Inflammatory macrophage treated with lipopolysaccharide for 4 hours (primary cell): Measurements from ENCODE around the gene PMIS2.
A peak's percentile ranks its signal among the peaks of the same experiment; 100 is the strongest.
"Not testable (repeated sequence)": the region's sequence is repeated elsewhere in the genome, so short reads cannot be mapped to it uniquely, and the experiment has no call there.

Experiments used
- DNase-seq: peaks from one replicate; pipeline ENCODE4 v3.0.0-alpha.2; 2020

The PMIS2 gene

DNA sequence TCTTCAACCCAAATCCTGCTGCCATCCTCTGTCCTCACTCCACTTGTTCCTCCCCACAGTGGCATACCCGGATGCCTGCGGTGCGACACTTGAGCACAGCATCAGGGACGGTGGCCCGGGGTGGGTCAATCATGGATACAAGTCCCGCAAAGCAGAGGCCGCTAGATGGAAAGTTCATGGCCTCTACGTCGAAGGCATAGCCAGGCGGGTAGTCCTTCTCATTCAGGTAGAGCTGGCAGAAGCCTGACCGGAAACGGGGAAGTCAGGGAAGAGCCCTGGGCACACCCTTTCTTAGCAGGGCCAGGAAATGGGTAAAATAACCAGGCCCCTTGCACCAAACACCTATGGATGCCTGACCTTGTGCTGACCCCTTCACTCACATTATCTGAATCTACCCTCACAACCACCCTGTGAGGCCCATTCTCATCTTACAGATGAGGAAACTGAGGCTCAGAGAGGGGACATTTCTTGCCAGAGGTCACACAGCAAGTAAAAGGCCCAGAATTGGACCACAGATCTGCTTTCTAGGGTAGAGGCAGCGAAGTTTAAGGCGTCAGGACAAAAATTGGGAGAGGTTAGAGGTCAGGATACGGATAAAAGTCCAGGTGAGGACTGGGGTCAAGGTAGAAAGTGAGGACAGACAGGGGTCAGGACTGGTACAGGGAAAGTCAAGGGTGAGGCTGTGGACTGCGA lies 29.0 kb upstream of the PMIS2 start:
- no peak for DNase-seq

DNA sequence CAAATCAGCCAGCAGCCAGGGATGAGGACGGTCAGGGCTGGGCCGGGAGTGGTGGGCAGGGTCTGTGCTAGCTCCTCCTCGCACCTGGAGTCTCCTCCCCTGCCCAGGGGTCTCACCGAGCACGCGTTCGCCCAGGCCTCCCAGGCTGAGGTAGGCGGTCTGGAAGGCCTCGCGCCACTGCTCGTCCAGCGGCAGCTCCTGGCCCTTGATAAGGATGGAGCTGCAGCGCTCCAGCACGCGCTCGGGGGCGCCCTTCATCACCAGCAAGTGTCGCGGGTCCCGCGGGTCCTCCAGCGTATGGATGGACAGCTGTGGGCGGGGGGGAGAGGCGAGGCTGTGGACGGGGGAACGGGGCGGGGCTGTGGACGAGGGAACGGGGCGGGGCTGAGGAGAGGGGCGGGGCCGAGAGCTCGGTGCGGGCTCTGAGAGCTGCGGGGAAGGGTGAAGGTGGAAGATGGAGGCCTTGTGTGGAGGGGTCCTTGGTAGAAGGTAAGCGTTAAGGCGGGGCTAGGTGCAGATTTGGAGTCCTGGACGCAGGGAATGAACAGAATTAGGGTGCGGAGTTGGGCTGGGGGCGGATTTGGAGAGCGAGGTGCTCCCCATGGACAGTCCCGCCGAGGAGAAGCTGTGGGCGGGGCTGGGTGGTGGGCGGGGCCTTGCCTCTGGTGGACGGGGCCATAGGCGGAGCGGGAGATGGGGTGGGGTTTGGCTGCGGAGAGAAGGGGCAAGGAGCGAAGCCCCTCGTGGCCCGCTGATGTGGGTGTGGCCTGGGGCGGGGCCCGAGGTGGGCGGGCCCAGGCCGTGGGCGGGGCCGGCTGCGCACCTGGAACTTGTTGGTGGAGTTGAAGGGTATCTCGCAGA lies 28.2 kb upstream of the PMIS2 start:
- peak; percentile 37 for DNase-seq

DNA sequence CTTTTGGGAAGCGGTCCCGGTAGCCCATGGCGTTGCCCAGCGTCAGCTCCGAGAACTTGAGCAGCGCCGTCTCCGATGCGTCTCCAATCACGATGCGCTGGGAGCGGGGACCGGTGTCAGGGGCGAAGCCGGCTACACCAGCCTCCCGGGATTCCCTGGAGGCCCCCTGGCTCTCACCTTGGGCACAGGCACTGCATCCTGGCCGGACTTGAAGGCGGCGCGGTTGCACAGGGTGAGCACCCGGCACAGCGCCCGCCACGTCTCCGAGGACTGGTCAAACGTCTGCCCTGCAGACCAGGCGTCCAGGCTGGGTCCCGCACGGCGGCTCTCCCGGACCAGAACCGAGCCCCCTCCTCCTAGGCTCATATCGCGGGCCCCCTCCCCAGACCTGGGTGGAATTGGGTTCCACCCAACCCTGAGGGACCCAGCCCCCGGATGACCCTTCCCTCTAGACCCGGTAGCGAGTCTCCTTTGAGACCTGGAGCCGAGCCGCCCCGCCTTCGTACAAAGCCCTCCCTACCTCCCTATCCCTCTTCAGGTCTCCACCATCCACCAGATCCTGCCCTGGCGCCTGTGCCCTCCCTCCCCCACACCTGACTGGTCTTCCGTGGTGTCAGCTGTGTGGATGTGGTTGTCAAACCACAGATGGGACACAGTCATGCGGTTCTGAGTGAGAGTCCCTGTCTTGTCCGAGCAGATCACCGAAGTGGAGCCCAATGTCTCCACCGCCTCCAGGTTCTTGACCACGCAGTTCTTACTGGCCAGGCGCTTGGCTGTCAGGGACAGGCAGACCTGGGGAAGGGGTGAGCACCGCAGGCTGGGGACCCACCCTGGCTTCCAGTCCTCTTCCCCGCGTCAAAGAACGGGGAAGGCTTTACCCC lies 27.3 kb upstream of the PMIS2 start:
- no peak for DNase-seq

DNA sequence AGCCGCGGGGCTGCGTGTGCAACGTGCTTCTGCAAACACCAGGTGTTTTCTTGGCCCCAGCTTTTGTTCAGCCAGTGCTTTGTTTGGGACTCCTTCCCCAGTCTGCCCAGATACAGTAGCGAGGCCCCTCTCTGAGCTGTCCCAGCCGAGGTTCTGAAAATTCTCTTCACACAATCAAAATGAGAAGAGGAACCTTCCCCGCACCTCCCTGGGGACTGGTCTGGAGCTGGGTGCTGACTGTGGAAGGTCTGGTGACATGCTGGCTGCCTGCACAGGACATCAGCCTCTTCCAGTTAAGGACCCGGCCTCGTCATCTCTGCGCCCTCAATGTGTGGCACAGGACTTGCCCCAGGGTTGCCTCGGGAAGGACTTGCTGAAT lies 26.7 kb upstream of the PMIS2 start:
- DNase-seq: no peak

DNA sequence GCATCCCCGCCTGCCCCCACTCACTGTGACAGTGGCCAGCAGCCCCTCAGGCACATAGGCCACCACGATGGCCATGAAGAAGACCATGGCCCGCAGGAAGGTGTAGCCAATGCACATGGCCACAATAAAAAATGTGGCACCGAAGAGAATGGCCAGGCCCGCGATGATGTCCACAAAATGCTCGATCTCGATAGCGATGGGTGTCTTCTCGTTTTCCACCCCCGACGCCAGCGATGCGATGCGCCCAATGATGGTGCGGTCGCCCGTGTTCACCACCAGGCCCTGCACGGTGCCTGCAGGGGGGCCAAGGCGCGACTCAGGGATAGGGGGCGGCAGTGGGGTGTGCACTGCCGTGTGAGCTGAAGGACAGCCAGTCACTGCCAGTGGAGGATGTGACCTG lies 26.2 kb upstream of the PMIS2 start:
- DNase-seq: no peak

DNA sequence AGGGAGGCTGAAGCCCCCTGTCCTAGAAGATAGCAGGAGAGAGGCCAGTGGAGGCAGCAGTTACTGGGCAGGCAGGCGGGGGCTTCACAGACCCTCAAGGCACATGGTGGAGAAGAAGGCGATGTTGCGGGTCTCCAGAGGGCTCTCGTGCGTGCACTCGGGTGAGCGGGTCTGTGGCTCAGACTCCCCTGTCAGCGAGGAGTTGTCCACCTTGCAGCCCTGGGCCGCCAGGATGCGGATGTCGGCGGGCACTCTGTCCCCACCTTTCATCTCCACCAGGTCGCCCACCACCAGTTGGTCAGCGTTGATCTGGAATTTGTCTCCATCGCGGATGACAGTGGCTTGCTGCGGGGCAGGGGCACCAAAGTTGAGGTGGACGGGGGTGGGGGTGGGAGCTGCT lies 25.7 kb upstream of the PMIS2 start:
- DNase-seq: no peak

DNA sequence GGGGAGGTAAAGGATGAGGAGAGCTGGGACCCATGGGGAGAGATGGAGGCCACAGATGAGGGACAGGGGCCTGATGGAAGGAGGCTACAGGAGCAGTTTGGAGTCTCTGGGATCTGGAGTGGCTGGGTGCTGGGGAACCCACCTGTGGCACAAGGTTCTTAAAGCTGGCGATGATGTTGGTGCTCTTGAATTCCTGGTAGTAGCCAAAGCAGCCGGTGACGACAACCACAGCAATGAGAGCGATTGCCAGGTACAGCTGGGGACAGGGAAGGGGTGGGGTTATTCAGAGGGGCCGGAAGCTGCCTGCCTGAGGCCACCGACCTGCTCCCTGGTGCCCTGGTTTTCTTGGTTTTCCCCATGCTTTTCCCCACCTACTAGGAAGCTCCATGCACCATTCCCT lies 25.3 kb upstream of the PMIS2 start:
- no peak for DNase-seq

DNA sequence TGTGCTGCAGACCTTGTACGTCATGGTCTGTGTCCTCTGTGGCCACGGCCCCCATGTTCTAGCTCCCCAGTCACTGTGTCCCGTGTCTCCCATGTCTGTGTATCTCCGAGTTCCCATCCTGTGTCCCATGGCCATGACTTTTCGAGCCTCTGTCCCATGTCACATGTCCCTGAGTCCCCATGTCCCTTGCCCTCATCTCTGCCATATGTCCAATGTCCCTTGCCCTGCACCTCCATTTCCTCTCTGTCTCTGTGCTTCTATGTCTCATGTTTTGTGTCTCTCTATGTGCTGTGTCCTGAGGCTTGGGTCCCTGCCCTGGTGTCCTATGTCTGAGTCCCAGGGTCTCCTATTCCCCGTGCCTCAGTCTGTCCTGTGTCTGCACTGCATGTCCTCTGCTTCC lies 24.5 kb upstream of the PMIS2 start:
- DNase-seq: no peak

DNA sequence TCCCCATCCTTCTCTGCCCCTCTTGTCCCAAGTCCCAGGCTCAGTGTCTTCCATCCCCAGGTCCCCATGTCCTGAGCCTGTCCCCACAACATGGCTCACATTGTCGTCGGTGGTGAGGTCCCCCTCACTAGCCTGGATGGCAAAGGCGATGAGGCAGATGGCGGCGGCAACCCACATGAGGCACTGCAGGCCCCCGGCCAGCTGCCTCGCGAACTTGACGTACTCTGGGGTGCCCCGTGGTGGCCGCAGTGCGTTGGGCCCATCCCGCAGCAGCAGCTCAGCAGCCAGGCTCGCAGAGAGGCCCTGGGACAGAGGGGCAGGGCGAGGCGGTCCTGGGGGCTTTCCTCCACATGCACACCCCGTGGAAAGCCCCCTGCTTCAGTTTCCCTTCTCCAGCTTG lies 23.6 kb upstream of the PMIS2 start:
- no peak for DNase-seq

DNA sequence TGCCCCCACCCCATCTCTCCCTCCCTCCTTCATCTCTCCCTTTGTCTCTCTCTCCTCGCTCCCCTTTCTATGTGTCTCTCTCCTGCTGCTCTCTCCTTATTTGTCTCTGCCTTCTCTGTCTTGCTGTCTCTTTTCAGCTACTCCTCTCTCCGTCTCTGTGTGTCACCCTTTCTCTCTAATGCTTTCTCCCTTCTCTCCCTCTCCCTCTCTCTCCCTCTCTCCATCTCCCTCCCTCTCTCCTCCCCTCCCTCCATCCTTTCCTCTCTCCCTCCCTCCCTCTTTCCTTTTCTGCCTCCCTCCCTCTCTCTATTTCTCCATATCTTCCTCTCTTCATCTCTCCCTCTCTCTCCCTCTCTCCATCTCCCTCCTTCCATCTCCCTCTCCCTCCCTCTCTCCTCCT lies 23.2 kb upstream of the PMIS2 start:
- DNase-seq: no peak

DNA sequence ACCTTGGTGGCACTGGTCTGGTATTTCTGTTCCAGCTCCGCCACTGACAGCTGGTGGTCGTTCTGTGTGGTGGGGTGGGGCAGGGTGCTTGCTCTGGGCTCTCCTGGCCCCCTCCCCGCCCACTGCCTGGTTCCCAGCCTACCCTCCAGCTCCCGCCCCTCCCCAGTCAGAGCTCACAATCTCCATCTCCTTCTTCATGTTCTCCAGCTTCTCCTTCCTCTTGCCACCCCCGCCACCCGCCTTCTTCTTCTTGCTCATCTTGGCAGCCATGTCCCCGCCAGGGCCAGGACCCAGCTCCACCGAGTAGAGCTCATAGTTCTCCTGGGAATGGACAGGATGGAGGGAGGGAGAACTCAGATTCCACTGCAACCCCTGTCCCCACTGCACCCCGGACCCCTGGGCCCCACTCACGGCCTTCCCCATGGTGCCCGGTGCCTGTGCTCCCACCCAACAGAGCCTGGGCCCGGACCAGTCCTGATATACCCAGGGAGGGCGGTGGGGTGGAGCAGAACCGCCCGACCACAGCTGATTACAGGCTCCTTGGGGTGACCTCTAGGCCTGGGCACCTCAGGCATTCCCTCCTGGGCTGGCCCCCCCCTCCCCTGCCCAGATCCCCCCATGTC lies 22.7 kb upstream of the PMIS2 start, which contains the start of gene ATP4A:
Gene ATP4A (minus strand): TSS at position 452 of the 623 bp plus-strand sequence. CDS start 29 bp downstream, at position 423.
- no peak for DNase-seq

DNA sequence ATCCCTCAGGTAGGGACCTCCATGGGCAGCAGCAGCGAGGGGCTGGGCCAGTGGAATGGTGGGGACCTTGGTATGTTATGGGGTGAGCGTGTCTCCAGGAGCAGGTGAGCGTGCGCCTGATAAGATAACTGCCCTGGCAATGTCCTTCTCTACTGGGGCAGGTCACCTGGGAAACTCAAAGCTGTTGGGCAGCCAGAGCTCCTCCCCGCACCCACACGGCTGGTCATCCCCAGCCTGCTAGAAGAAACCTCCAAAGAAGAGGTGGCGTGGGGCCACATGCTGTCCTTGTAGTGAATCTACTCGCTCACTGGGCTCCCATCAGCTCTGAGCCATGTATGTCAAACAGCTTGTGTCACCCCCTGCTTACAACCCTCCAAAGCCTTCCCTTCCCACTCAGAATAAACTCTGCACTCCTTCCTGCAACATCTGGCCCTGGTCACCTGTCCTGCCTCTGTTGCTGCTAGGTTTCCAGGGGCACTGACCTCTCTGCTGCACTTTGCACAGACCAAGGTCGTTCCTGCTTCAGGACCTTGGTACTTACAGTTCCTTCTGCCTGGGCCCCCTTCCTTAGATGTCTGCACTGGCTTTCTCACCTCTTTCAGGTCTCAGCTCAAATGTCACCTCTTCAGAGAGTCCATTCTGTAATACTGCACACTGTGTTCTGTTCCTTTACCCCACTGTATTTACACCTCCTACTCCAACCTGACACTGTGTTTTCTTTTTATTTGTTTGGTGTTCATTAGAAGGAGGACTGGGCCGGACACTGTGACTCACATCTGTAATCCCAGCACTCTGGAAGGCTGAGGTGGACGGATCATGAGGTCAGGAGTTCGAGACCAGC lies 20.7 kb upstream of the PMIS2 start:
- no peak for DNase-seq

DNA sequence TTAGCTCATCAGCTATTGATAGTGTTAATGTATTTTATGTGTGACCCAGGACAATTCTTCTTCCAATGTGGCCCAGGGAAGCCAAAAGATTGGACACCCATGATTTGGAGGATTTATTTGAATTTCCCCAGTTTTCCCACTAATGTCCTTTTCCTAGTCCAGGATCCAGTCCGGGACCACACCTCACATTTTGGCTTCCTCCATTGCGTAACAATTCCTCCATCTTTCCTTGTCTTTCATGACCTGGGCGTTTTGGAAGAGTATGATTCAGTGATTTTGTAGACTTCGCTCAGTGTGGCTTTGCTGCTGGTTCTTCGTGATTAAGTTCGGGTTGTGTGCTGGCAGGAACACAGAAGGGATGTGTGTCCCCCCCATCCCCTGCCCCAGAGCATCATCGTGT lies 19.2 kb upstream of the PMIS2 start:
- no peak for DNase-seq

DNA sequence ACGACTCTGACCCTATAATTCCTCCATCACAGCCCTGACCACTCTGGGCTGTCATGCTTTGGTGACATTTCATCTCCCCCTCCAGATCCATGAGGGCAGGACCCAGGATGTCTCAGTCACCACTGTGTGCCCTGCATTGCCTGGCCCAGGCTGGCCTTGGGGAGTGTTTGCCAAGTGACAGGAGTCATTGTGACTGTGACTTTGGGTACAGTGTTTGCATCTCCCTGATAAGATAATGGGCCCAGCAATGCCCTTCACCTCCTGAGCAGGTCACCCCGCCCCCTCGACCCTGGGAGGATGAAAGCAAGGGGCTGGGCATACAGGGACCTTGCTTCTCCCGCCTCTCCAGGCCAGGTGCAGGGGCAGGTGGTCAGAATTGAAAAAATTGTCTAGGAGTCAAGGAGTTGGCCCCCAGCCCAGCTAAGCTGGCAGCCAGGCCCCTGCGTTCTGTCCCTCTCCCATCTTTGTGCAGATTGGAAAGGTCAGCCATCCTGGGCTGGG lies 16.6 kb upstream of the PMIS2 start:
- DNase-seq: no peak

DNA sequence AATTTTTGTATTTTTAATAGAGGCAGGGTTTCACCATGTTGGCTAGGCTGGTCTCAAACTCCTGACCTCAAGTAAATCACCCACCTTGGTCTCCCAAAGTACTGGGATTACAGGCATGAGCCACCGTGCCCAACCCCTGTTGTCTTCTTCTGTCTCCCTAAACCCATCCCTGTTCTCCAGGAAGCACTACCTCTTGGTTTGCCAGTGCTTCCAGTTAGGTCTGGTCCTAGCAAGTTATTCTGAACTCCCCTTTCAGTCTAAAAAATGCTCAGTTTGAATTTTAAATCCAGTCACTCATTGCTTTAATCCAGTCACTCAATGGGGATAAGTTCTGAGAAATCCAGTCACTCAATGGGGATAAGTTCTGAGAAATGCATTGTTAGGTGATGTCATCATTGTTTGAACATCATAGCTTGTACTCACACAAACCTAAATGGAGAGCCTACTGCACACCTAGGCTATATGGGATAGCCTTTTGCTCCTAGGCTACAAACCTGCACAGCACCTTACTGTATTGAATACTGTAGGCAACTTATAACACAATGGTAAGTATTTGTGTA lies 14.5 kb upstream of the PMIS2 start:
- DNase-seq: no peak

DNA sequence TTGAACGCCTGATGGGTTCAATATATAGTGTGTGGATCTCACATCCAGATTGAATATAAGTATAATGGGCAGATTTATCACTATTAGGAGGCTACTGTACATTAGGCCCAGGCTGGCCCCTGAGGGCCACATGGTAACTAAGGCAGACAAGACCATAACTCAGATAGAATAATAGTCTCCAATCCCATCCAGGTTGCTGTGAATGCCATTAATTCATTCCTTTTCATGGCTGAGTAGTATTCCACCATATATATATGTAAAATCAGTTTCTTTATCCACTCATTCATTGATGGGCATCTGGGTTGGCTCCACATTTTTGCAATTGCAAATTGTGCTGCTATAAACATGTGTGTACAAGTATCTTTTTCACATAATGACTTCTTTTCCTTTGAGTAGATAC lies 8.1 kb upstream of the PMIS2 start:
- DNase-seq: no peak

DNA sequence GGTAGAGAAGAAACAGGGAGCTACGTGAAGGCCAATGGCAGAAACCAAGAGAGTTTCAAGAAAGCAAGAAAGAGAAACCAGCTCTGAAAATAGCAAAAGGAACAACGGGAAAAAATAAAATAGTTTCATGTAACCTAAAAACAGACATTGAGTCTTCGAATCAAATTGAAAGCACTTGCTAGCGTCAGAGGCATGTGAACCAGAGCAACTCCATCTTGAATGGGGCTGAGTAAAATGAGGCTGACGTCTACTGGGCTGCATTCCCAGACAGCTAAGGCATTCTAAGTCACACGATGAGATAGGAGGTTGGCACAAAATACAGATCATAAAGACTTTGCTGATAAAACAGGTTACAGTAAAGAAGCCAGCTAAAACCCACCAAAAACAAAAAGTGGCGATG lies 7.3 kb upstream of the PMIS2 start:
- no peak for DNase-seq

DNA sequence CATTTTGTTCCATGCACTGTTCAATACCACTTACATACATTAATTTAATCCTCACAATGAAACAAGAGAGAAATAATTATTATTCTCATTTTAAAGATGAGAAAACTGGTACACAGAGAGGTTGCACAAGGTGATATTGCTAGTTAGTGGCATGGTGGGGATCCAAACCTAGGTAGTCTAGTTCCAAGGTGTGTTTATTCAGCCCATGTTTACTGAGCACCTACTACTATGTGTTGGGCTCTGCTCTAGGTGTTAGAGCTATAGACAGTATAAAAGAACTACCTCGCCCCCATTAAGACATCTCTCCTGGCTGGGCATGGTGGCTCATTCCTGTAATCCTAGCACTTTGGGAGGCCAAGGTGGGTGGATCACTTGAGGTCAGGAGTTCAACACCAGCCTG lies 3.2 kb upstream of the PMIS2 start:
- DNase-seq: no peak

DNA sequence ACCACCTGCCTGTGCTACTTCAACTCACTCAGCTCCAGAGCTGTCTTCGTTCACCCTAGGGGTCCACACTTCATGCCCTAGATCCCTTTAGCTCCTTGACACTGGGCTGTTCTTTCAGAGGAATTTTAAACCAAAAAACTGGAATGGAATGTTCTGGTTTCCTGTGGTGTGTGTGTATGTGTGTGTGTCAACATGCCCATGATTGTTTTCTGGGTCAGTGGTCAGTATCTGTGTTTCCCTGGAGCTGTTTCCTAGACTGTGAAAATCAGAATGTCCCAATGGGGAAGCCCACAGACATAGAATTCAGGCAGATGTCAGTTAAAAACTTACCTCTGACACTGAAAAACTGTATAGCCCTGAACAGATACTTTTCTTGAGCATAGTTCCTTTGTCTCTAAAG lies 1.3 kb downstream of the PMIS2 start:
- no peak for DNase-seq

DNA sequence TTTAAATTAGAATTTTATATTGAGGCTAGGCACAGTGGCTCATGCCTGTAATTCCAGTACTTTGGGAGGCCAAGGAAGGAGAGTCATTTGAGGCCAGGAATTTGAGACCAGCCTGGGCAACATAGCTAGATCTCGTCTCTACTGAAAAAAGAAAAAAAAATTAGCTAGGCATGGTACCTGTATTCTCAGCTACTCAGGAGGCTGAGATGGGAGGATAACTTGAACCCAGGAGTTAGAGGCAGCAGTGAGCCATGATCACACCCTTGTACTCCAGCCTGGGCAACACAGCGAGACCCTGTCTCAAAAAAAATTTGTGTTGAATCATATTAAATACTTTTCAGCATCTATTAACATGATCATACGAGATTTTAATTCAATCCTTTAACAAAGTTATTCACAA lies 4.9 kb downstream of the PMIS2 start:
- no peak for DNase-seq

DNA sequence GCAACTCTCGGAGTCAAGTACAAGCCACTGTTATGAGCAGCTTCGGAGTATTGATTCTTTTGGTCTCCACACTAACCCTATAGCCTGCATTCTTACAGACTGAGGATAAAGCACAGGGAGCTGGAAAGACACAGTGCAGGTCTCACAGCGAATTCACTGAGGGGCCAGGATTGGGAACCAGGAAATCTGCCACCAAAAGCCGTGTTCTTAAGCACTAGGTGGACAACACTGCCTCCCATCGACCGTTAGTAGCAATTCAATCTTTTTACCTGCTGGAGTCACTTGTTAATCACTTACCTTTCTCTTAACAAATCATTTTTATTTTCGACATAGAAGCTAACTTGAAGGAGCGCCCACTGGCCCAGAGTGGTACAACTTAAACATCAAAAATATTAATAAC lies 6.3 kb downstream of the PMIS2 start:
- peak; percentile 26 for DNase-seq

DNA sequence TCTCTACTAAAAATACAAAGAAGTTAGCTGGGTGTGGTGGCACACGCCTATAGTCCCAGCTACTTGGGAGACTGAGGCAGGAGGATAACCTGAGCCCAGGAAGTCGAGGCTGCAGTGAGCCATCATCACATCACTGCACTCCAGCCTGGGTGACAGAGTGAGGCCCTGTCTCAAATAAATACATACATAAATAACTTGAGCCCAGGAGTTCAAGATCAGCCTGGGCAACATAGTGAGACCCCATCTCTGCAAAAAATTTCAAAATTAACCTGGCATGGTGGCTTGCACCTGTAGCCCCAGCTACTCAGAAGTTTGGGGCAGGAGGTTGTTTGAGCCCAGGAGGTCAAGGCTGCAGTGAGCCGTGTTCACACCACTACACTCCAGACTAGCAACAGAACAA lies 9.1 kb downstream of the PMIS2 start:
- not testable (repeated sequence) for DNase-seq
